ENCODE data around the gene ATG3.

ATG3 gene

GRCh38 chr3:112482675-112483074 is 79.1 kb downstream of the ATG3 start:
- no peak overlapping the region for H2BK15ac ChIP-seq (ENCODE audit: low read length)
- H2BK12ac ChIP-seq (ENCODE audit: low read length), result no peak overlapping the region
- no peak overlapping the region for H2BK120ac ChIP-seq (ENCODE audit: low read depth, low read length)
- H3K23ac ChIP-seq (ENCODE audit: low read depth, low read length, poor library complexity), result no peak overlapping the region
- no peaks in the 10 kb centered on the region for H3K79me1 ChIP-seq (ENCODE audit: low read depth, low read length)
- no peak overlapping the region for H3K4me3 ChIP-seq (ENCODE audit: low read length in 2 of 2)
- no peak overlapping the region for H3K4ac ChIP-seq (ENCODE audit: low read length)
- no peak overlapping the region for H3K27ac ChIP-seq (replicated peaks; ENCODE audit: low read length)
- no peak overlapping the region for H3K4me2 ChIP-seq (ENCODE audit: insufficient read depth, low read length, poor library complexity, severe bottlenecking)
- no peak overlapping the region for H2AK5ac ChIP-seq (ENCODE audit: low read depth, low read length)
- H2AFZ ChIP-seq (ENCODE audit: low read length), result no peak overlapping the region
- no peaks in the 10 kb centered on the region for H3K4me1 ChIP-seq (ENCODE audit: control insufficient read depth in 2 of 2, insufficient read depth in 1 of 2, low read depth in 1 of 2, low read length in 2 of 2)
- H4K8ac ChIP-seq (ENCODE audit: low read depth, low read length), result no peak overlapping the region
- H3K14ac ChIP-seq (ENCODE audit: low read length), result no peak overlapping the region
- DNase-seq (ENCODE audit: low spot score), result no peak
- H3K9ac ChIP-seq (ENCODE audit: low read depth, low read length, poor library complexity), result no peak overlapping the region
- no peaks in the 10 kb centered on the region for H3K9me3 ChIP-seq (replicated peaks in 1 of 2; ENCODE audit: control insufficient read depth in 2 of 2, insufficient read depth in 1 of 2, low read depth in 1 of 2, low read length in 2 of 2)
- no peaks in the 10 kb centered on the region for H3K36me3 ChIP-seq (replicated peaks in 1 of 2; ENCODE audit: control insufficient read depth in 2 of 2, insufficient read depth in 2 of 2, low read length in 2 of 2)
- no peak overlapping the region for H2BK5ac ChIP-seq (ENCODE audit: low read length)
- H3K27me3 ChIP-seq (ENCODE audit: control insufficient read depth in 3 of 3, insufficient read depth in 3 of 3, low read depth in 1 of 3, low read length in 3 of 3), result no peaks in the 10 kb centered on the region
- no peak overlapping the region for H4K91ac ChIP-seq (ENCODE audit: low read depth, low read length, poor library complexity)
- H3K18ac ChIP-seq (ENCODE audit: low read length), result no peak overlapping the region
- no CpG with 5 or more reads among the region's 1 CpG for WGBS, 2 donors (ENCODE audit: extremely low coverage in 2 of 2, insufficient read length in 2 of 2, insufficient replicate concordance in 1 of 2)
